Thymus (tissue), 11 donors: ENCODE results near the gene SNCAIP. TPM values are rescaled to one million over a fixed set of nuclear protein-coding genes. Genes with fewer than 3 reads are reported as not detected.
"Not testable (repeated sequence)": the region's sequence is repeated elsewhere in the genome, so short reads cannot be mapped to it uniquely, and the experiment has no call there.

Experiments used
- DNase-seq, 9 donors: peaks; one replicate each; pipeline ENCODE4 v3.0.0-alpha.2; 2013; ENCODE audit warnings: low spot score in 9 of 9, low read depth in 6 of 9, missing footprints in 1 of 9
- H3K27ac ChIP-seq, 2 donors: one replicate each; pipeline ENCODE4 v1.5.1; 2013; ENCODE audit warnings: control low read depth in 1 of 2, low read depth in 1 of 2, low read length in 1 of 2, mild to moderate bottlenecking in 1 of 2, moderate library complexity in 1 of 2
- H3K27me3 ChIP-seq, 2 donors: one replicate each; pipeline ENCODE4 v1.5.1; 2013; ENCODE audit warnings: low read length in 1 of 2; ENCODE audit not compliant: control insufficient read depth in 2 of 2, insufficient read depth in 1 of 2
- H3K36me3 ChIP-seq, 2 donors: one replicate each; pipeline ENCODE4 v1.5.1; 2013; ENCODE audit warnings: low read length in 1 of 2, mild to moderate bottlenecking in 1 of 2, moderate library complexity in 1 of 2; ENCODE audit not compliant: control insufficient read depth in 2 of 2, insufficient read depth in 2 of 2
- H3K4me1 ChIP-seq, 2 donors: one replicate each; pipeline ENCODE4 v1.5.1; 2013; ENCODE audit warnings: low read length in 2 of 2; ENCODE audit not compliant: control insufficient read depth in 2 of 2, insufficient read depth in 2 of 2
- H3K4me3 ChIP-seq, 2 donors: one replicate each; pipeline ENCODE4 v1.5.1; 2013; ENCODE audit warnings: low read length in 2 of 2, control low read depth in 1 of 2, mild to moderate bottlenecking in 1 of 2
- H3K9me3 ChIP-seq, 2 donors: one replicate each; pipeline ENCODE4 v1.5.1; 2013; ENCODE audit warnings: low read length in 1 of 2, mild to moderate bottlenecking in 1 of 2; ENCODE audit not compliant: control insufficient read depth in 2 of 2, insufficient read depth in 1 of 2
- WGBS: extraction: QIAGEN DNeasy Blood & Tissue Kit; methylation state at CpG from one replicate; pipeline ENCODE4 v1.1.7; 2013; 5-methylcytosine and 5-hydroxymethylcytosine counted together
- polyA plus RNA-seq: library from polyadenylated mRNA; stranded (reverse); fragments of 200-250 nt; gene quantifications from one replicate; pipeline ENCODE4 v1.2.3, GENCODE V29; 2013
- total RNA-seq: library from RNA; stranded (reverse); fragments of 120-200 nt; gene quantifications from one replicate; pipeline ENCODE4 v1.2.4, GENCODE V29; 2013
- donor health status: healthy.

The SNCAIP gene
- total and polyA plus RNA-seq, 2 donors: 5.2 to 7.4 TPM

DNA sequence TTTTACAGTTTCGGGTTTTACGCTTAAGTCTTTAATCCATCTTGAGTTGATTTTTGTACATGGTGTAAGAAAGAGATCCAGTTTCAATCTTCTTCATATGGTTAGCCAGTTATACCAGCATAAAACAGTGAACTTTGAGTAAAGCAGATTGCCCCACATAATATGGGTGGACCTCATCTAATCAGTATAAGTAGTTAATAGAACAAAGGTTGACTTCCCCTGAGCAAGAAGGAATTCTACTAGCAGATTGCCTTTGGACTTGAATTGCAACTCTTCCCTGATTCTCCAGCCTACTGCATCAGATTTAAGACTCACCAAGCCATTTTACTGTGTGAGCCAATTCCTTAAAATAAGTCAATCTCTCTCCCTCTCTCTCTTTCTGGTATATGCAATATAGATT, 173.2 kb downstream of the SNCAIP start:
- no peak overlapping the region for H3K4me3 ChIP-seq
- no peaks in the 10 kb centered on the region for H3K27me3 ChIP-seq
- DNase-seq: no peak
- H3K27ac ChIP-seq: no peak overlapping the region
- H3K36me3 ChIP-seq: no peaks in the 10 kb centered on the region
- 96% methylated on average over 2 of the region's 2 CpGs for WGBS
- peaks cover 0 to 4% of the 10 kb centered on the region in 2 donors for H3K9me3 ChIP-seq
- no peaks in the 10 kb centered on the region for H3K4me1 ChIP-seq

DNA sequence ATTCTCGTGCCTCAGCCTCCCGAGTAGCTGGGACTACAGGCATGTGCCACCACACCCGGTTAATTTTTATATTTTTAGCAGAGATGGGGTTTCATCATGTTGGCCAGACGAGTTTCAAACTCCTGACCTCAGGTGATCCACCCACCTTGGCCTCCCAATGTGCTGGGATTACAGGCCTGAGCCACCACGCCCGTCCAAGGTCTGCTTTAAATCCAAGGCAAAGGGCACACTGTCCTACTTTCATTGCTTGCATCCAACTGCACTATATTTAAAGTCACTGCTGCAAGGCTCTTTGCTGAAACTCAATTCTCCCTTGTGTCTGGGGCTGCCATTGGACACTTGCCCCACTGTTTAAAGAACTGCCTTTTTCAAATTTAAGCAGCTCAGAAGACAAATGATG, 174.6 kb downstream of the SNCAIP start:
- H3K4me3 ChIP-seq, H3K27me3 ChIP-seq, H3K9me3 ChIP-seq, H3K36me3 ChIP-seq, H3K4me1 ChIP-seq, DNase-seq, H3K27ac ChIP-seq: not testable (repeated sequence)
- WGBS: 95% methylated on average over 6 of the region's 6 CpGs

DNA sequence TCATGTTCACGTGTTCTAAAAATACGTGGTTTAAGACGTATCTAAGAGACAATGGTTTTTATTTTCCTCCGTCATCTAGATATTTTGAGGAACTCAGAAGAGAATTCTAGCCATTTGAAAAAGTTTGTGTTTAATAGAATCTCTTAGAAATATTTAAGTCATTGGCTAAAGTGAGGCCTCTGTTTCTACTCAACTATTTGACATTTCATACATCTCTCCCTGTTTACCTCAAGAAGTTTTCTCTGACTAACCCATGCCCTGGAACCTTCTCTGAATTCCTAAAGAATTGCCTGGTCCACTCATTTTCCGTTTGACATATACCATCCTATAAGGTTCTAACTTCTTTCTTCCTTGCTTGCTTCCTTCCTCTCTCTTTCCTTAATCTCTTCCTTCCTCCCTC, 178.7 kb downstream of the SNCAIP start:
- WGBS: 95% methylated on average over 5 of the region's 5 CpGs
- peaks cover 0 to 4% of the 10 kb centered on the region in 2 donors for H3K9me3 ChIP-seq
- no peak overlapping the region for H3K4me3 ChIP-seq
- no peaks in the 10 kb centered on the region for H3K4me1 ChIP-seq
- no peaks in the 10 kb centered on the region for H3K36me3 ChIP-seq
- no peak overlapping the region for H3K27ac ChIP-seq
- DNase-seq: no peak
- no peaks in the 10 kb centered on the region for H3K27me3 ChIP-seq

DNA sequence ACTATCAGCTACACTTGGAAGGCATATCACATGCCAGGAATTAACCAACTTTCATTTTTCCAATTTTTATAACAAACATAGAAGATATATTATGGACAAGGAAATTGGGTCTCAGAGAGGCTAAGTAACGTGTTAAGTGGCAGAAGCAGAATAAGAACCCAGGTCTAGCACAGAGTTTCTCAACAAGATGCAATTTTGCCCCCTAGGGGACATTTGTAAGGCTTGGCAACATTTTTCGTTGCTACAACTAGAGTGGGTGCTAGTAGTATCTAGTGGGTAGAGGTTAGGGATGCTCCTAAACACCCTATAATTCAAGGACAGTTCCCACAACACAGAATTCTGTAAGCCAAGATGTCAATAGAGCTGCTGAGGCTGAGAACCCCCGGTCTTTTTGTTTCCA, 180.6 kb downstream of the SNCAIP start:
- H3K4me1 ChIP-seq: no peaks in the 10 kb centered on the region
- no peaks in the 10 kb centered on the region for H3K36me3 ChIP-seq
- peak in 1 of 9 donors; percentile 13 for DNase-seq
- no peak overlapping the region for H3K4me3 ChIP-seq
- H3K27ac ChIP-seq: no peak overlapping the region
- no peaks in the 10 kb centered on the region for H3K27me3 ChIP-seq
- 71% methylated on average over 3 of the region's 3 CpGs for WGBS
- H3K9me3 ChIP-seq: no peaks in the 10 kb centered on the region

DNA sequence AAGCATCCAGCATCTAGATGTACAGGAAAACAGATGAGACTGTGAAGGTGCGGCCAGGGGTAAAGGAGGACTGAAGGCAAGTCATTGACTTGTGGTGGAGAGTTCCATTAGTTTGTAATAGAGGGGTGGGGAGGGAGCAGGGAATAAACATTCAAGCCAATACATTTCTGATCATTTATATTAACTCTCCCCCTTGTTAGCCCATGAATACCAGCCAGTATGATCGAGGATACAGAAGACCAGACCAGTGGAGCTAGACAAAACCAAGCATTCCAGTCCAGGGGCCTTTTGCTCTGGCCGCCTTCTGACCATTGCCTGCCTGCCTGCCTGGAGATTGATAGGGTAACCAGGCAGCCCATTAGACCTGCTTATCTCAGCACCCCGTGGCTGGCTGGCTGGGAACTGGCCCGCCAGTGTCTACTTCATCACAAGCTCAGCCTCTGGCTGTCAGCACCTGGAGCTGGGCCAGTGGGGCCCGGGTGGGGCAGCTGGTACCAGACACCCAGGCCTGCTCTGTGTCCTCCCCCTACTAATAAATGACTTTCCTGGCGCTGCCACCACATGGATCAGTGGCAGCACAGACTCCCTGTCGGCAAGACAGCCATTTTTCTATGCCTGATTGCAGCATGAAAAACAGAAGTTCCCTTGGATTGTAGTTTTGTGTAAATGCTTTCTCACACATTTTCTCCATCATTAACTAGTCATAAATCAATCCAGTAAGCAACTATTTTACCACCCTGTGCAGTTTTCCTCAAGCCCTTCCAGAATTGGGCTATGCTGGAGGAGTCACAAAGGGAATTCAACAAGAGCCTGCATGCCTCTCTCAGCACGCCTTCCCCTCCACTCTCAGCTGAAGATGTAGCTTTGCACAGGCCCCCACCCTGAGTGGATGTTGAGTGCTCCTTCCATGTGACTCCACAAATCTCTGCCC, 181.3 kb downstream of the SNCAIP start:
- Histone ChIP-seq H3K27me3 (no peaks in the 10 kb centered on the region), H3K4me1 (no peaks in the 10 kb centered on the region), H3K36me3 (no peaks in the 10 kb centered on the region), H3K27ac (no peak overlapping the region), H3K9me3 (no peaks in the 10 kb centered on the region), H3K4me3 (no peak overlapping the region)
- WGBS: 76% methylated on average over 9 of the region's 9 CpGs
- no peak for DNase-seq

DNA sequence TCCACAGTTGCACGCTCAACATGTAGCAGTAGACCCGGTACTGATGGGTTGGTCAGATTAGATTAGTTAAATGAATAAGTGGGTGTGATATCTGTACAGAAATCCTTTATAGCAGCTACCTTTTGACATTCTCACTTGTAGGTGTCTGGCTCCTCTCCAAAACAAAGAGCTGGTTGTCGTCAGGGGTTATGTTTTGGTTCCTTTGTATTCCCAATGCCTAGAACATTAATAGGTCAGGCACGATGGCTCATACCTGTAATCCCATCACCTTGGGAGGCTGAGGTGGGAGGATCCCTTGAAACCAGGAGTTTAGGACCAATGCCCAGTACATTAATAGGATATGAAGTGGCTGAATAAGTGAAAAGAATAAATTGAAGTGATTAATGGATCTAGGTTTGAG, 182.1 kb downstream of the SNCAIP start:
- DNase-seq: no peak
- 90% methylated on average over 4 of the region's 4 CpGs for WGBS
- H3K36me3 ChIP-seq: no peaks in the 10 kb centered on the region
- H3K4me3 ChIP-seq: no peak overlapping the region
- no peak overlapping the region for H3K27ac ChIP-seq
- no peaks in the 10 kb centered on the region for H3K4me1 ChIP-seq
- H3K27me3 ChIP-seq: no peaks in the 10 kb centered on the region
- no peaks in the 10 kb centered on the region for H3K9me3 ChIP-seq

DNA sequence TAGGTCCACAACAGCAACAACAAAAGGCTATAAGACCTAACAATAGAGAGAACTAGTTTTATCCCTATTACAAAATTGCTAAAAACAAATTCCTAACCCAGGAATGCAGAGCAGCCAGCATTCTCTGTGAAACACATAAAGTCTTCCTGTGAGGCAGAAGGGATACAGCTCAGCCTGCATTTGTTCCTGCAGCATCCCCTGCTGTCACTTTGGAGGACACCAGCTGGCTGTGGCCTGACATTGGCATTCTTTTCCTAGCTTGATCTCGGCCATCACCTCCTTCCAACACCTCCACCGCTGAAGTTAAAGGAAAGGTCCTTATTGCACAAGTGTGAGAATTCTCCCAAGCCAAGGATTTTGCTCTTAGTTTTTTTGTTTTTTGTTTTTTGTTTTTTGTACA, 186.1 kb downstream of the SNCAIP start:
- Histone ChIP-seq H3K36me3 (no peaks in the 10 kb centered on the region), H3K4me1 (no peaks in the 10 kb centered on the region), H3K4me3 (no peak overlapping the region), H3K27me3 (no peaks in the 10 kb centered on the region), H3K9me3 (no peaks in the 10 kb centered on the region), H3K27ac (no peak overlapping the region)
- no peak for DNase-seq
- WGBS: 96% methylated on average over 2 of the region's 2 CpGs

DNA sequence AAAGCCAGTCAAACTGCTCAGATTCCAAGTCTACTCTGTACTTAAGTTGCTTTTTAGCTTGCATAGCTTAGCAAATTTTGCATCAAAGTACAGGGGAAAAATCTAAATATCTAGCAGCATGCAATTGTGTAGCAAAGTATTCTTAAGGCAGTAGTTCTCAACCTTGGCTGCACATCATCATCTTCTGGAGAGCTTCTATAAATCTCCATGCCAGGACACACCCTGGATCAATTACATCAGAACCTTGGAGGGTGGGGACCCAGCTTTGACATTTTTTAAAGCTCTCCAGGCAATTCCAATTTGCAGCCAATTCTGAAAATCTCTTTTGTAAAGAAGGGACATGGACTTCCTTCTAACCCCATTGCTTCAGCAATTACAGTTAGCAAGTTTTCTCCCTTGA, 187.5 kb downstream of the SNCAIP start:
- DNase-seq: no peak
- H3K9me3 ChIP-seq: no peaks in the 10 kb centered on the region
- H3K27ac ChIP-seq: no peak overlapping the region
- H3K36me3 ChIP-seq: no peaks in the 10 kb centered on the region
- no peaks in the 10 kb centered on the region for H3K4me1 ChIP-seq
- H3K27me3 ChIP-seq: no peaks in the 10 kb centered on the region
- no peak overlapping the region for H3K4me3 ChIP-seq

DNA sequence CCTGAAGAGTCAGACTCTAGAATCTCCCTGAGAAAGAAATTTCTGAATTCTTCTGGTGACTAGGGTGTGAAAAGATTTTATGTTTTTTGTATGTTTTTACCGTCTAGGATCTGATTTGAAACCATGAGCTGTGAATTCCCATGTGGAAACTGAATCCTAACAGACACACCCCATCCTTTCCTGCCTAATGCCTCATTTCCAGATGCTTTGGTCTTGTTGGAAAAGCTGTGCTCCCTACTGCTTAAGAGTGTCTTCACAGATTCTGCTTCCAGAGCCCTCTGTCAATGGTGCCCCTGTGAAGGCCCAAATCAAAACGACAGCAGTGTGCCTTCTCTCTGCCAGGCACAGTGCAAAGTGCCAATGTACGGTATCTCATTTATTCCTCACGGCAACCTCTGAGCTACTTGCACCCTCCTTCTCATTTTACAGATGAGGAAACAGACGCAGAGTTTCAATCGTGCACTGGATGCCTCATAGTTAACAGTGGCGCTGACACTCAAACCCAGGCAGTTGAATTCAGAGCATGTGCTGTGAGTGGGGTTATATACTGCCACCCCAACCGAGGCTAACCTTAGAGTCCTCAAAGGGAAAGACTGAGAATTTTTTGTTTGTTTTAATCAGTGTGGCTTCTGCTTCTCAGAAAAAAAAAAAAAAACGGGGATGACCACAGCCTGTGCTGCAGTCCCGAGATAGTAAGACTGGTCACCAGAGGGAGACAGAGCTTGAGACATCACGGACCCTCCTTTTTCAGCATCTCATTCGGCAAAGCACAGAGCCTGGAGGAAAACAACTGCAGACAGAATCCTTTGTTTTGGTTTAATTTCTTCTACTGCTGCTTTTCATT, 188.4 kb downstream of the SNCAIP start:
- no peak overlapping the region for H3K4me3 ChIP-seq
- WGBS: 61% methylated on average over 12 of the region's 12 CpGs

More for the DNA sequence above, 188.4 kb downstream of the SNCAIP start:
- H3K27ac ChIP-seq: peak overlapping the region; percentile 9 to 32
- no peaks in the 10 kb centered on the region for H3K9me3 ChIP-seq
- no peaks in the 10 kb centered on the region for H3K27me3 ChIP-seq
- H3K36me3 ChIP-seq: no peaks in the 10 kb centered on the region
- peak in 1 of 9 donors; percentile 27 for DNase-seq
- no peaks in the 10 kb centered on the region for H3K4me1 ChIP-seq
